A549 (cell line): ENCODE results near the gene MLLT1. TPM values are rescaled to one million over a fixed set of nuclear protein-coding genes. Genes with fewer than 3 reads are reported as not detected.
A peak's percentile ranks its signal among the peaks of the same experiment; 100 is the strongest.

ENCODE experiments used
- ATAC-seq, 2 experiments: fragments of 200-7000 bp in 1 of 2; fragments of >200 bp in 1 of 2; cut with Nextera tagmentation in 1 of 2; cut with Tn5 transposase in 1 of 2; 3 replicates each; pipeline versions ENCODE4 v1.8.0 to v1.9.1; 2018 to 2020; ENCODE audit warnings: mild to moderate bottlenecking in 1 of 2, moderate library complexity in 1 of 2
- CTCF ChIA-PET: fragments of 300-600 bp; sonication (Branson Sonifier 250); formaldehyde crosslinking; extraction: SDS; loops from one replicate; lab custom pipeline; 2021; ENCODE audit warnings: antibody characterized with exemption, inconsistent platforms; lab: Yijun Ruan, JAX
- POLR2A ChIA-PET: fragments of 350-600 bp; formaldehyde crosslinking; extraction: SDS; loops from one replicate; lab custom pipeline; 2021; ENCODE audit warnings: antibody characterized with exemption, inconsistent platforms; lab: Yijun Ruan, JAX
- DNase-seq, 2 experiments: peaks; one replicate each; pipeline versions ENCODE4 v3.0.0 to v3.0.0-alpha.2; 2011 to 2016; ENCODE audit warnings: low read depth in 1 of 2, low spot score in 1 of 2
- FAIRE-seq: peaks from 2 replicates; lab custom pipeline; 2011; peaks lifted over from hg19 to GRCh38; lab: Jason Lieb, UNC
- H3K27ac ChIP-seq, 2 experiments: fragments of >200 bp; sonication (Bioruptor Twin); formaldehyde crosslinking; 3 replicates each; pipeline ENCODE4 v1.5.1; 2016 to 2017
- H3K4me1 ChIP-seq: fragments of >200 bp; sonication (Bioruptor Twin); formaldehyde crosslinking; 3 replicates; pipeline ENCODE4 v1.6.1; 2016
- H3K4me2 ChIP-seq: fragments of >200 bp; sonication (Bioruptor Twin); formaldehyde crosslinking; 3 replicates; pipeline ENCODE4 v1.6.1; 2016
- H3K4me3 ChIP-seq: fragments of >200 bp; sonication (Bioruptor Twin); formaldehyde crosslinking; 3 replicates; pipeline ENCODE4 v1.5.1; 2016
- H3K9me3 ChIP-seq: fragments of >200 bp; sonication (Bioruptor Twin); formaldehyde crosslinking; 3 replicates; pipeline ENCODE4 v1.6.1; 2016
- CBX8 ChIP-seq: fragments of 200-600 bp; sonication (generic); IDR thresholded peaks from 2 replicates; pipeline ENCODE4 v1.6.1; 2016
- CHD2 ChIP-seq: fragments of 150-350 bp; IDR thresholded peaks from 2 replicates; pipeline ENCODE4 v1.6.1; 2014; ENCODE audit warnings: low read length; ENCODE audit not compliant: partially characterized antibody
- EHF ChIP-seq: fragments of 250-450 bp; sonication (Bioruptor Pico); IDR thresholded peaks from 2 replicates; pipeline ENCODE4 v1.5.0; 2020; ENCODE audit warnings: mild to moderate bottlenecking
- FOSB ChIP-seq: fragments of 250-450 bp; sonication (Bioruptor Pico); IDR thresholded peaks from 2 replicates; pipeline ENCODE4 v1.5.0; 2020; ENCODE audit warnings: mild to moderate bottlenecking, moderate library complexity
- FOXS1 ChIP-seq: fragments of 250-450 bp; sonication (Bioruptor Pico); IDR thresholded peaks from 2 replicates; pipeline ENCODE4 v1.5.0; 2020; ENCODE audit warnings: mild to moderate bottlenecking, moderate library complexity
- HOXA7 ChIP-seq: fragments of 250-450 bp; sonication (Bioruptor Pico); IDR thresholded peaks from 2 replicates; pipeline ENCODE4 v1.5.0; 2020; ENCODE audit warnings: mild to moderate bottlenecking, moderate library complexity
- HOXB13 ChIP-seq: fragments of 250-450 bp; sonication (Bioruptor Pico); IDR thresholded peaks from 2 replicates; pipeline ENCODE4 v1.5.0; 2020; ENCODE audit warnings: low read depth, mild to moderate bottlenecking, moderate library complexity
- HOXB5 ChIP-seq: fragments of 250-450 bp; sonication (Bioruptor Pico); IDR thresholded peaks from 2 replicates; pipeline ENCODE4 v1.5.0; 2020; ENCODE audit warnings: mild to moderate bottlenecking, moderate library complexity
- MAFK ChIP-seq: fragments of 450-650 bp; IDR thresholded peaks from 2 replicates; pipeline ENCODE4 v1.6.1; 2014; ENCODE audit not compliant: partially characterized antibody
- POLR2A ChIP-seq: IDR thresholded peaks from 2 replicates; pipeline ENCODE4 v1.6.1; 2012; ENCODE audit warnings: mild to moderate bottlenecking, low read length
- POLR2AphosphoS2 ChIP-seq: conservative IDR thresholded peaks from 2 replicates; pipeline ENCODE4 v1.6.1; 2012; ENCODE audit warnings: low read length, improper control_type of control experiment, inconsistent platforms
- RARB ChIP-seq: fragments of 250-450 bp; sonication (Bioruptor Pico); IDR thresholded peaks from 2 replicates; pipeline ENCODE4 v1.8.0; 2021; ENCODE audit warnings: mild to moderate bottlenecking, moderate library complexity
- RCOR1 ChIP-seq: fragments of 150-350 bp; IDR thresholded peaks from 2 replicates; pipeline ENCODE4 v1.6.1; 2014; ENCODE audit warnings: antibody characterized with exemption, low read length, low read depth
- RFX5 ChIP-seq: fragments of 450-650 bp; IDR thresholded peaks from 2 replicates; pipeline ENCODE4 v1.7.1; 2014; ENCODE audit warnings: antibody characterized with exemption, mild to moderate bottlenecking, moderate library complexity
- SREBF2 ChIP-seq: fragments of 450-650 bp; IDR thresholded peaks from 2 replicates; pipeline ENCODE4 v1.6.1; 2014; ENCODE audit warnings: mild to moderate bottlenecking, moderate library complexity
- TP53 ChIP-seq: fragments of 250-450 bp; sonication (Bioruptor Pico); IDR thresholded peaks from 2 replicates; pipeline ENCODE4 v1.5.0; 2021; ENCODE audit warnings: mild to moderate bottlenecking, moderate library complexity
- ZNF302 ChIP-seq: fragments of 250-450 bp; sonication (Bioruptor Pico); IDR thresholded peaks from 2 replicates; pipeline ENCODE4 v1.9.0; 2021; ENCODE audit warnings: inconsistent platforms, mild to moderate bottlenecking, moderate library complexity
- WGBS: methylation state at CpG from one replicate; pipeline ENCODE4 v1.1.6; 2017; ENCODE audit errors: missing lambda C conversion rate; 5-methylcytosine and 5-hydroxymethylcytosine counted together
- polyA plus RNA-seq, 4 experiments: library from polyadenylated mRNA; depleted of rRNA in 3 of 4; stranded (reverse); fragments of >200 nt; fragmentation: RNase III in 1 of 4; extraction: RNeasy Plus Mini Kit Qiagen cat#74134 plus additional on column Dnase treatment in 1 of 4; gene quantifications; 2 replicates in 3 of 4; 3 replicates in 1 of 4; pipeline ENCODE4 v1.2.3, GENCODE V29; 2011 to 2017
- TF ChIP-seq, protein P1 (sequence below): fragments of 250-450 bp; sonication (Bioruptor Pico); IDR thresholded peaks from 2 replicates; pipeline ENCODE4 v1.5.0; 2021; ENCODE audit warnings: mild to moderate bottlenecking, moderate library complexity, borderline replicate concordance
- TF ChIP-seq, protein P2 (sequence below): fragments of 200-600 bp; sonication (generic); IDR thresholded peaks from 2 replicates; pipeline ENCODE4 v1.6.1; 2016; ENCODE audit warnings: antibody characterized with exemption, mild to moderate bottlenecking, moderate library complexity
- TF ChIP-seq, protein P3 (sequence below): fragments of >200 bp; sonication (Bioruptor Twin); formaldehyde crosslinking; IDR thresholded peaks from 3 replicates; pipeline ENCODE4 v1.6.1; 2016
- TF ChIP-seq, protein P4 (sequence below): IDR thresholded peaks from 2 replicates; pipeline ENCODE4 v1.6.1; 2012; ENCODE audit warnings: low read depth, borderline replicate concordance
- TF ChIP-seq, protein P5 (sequence below): IDR thresholded peaks from 2 replicates; pipeline ENCODE4 v1.6.1; 2012
- TF ChIP-seq, protein P6 (sequence below): fragments of >200 bp; sonication (Bioruptor Twin); formaldehyde crosslinking; IDR thresholded peaks from 2 replicates; pipeline ENCODE4 v1.6.1; 2016

Gene MLLT1
- polyA plus RNA-seq, 2 of the 4 experiments (the other 2 are of a cell fraction): 7.4 to 17.5 TPM

DNA sequence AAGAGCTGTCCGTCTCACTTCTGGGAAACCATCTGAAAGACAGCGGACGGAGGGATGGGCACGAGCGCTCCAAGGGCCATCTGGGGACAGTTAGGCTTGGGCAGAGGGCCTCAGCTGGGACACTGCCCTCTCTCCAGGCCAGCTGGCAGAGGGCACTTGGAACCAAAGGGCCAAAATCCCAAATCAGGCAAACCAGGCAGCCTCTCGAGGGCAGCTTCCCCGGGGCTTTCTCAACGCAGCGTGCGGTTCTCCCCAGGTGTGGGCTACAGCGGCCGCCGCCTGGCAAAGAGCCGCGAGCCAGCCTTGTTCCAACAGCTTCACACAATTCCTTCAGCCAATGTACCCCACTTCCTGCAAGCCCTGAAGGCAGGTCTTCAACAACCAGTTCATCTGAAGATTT lies 5.0 kb downstream of the MLLT1 start:
- POLR2A ChIA-PET: no interaction called here
- peaks cover 18% of the 10 kb centered on the region; the same call in 1 of the 3 replicates for H3K4me1 ChIP-seq

DNA sequence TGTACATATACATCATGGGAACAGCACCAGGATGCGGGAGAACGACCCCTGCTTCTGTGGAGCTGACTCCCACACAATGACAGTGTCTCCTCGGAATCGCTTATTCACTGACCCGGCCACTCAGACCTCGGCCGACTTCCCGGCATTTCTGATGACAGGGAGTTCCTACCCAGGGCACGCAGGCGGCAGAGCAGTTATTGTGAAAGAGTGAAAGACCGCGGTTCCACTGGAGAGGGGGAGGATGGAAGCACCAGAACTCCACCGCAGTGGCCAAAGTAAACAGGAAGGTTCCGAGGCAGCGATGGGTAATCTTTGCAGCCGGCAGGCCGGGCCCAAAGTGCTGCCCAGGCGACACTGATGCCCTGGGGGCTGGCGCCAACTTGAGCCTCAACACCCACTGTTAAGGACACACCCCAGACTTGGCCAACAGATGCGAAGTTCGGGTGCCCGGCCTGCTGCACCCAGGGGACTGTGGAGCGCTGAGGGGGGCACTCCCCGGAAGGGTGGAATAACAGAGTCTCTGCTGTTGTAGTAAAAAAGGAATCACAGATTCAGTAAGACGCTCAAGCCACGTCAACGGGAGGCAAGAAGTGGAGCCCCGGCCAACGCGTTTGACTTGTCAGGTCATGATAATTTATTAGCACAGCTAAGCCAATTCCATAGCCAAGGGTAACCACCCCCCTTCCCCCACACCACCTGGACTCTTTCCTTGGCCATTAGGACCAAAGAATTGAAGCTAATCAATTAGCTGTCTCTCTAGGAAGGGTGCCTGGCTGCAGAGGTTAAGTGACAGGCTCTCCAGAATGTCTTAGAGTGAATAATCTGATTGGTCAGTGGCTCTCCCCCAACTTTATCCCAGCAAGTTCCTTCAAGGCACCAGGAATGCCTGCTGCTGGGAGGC lies 5.8 kb downstream of the MLLT1 start:
- WGBS: 66% methylated on average over 22 of the region's 30 CpGs
- peak overlapping the region; percentile 37; the same call in 2 of the 3 replicates for H3K4me2 ChIP-seq
- H3K27ac ChIP-seq: peak overlapping the region in 1 of 2 experiments; percentile 20; a peak in 2 of 6 replicates
- no peak for DNase-seq
- H3K4me3 ChIP-seq: no peak overlapping the region
- no peaks in the 10 kb centered on the region for H3K9me3 ChIP-seq
- TF ChIP-seq HOXA7 (CRISPR knock-in tag) (no peak), CHD2 (no peak), POLR2AphosphoS2 (no peak), CBX8 (no peak), HOXB5 (CRISPR knock-in tag) (no peak), ZNF302 (CRISPR knock-in tag) (no peak), EHF (CRISPR knock-in tag) (no peak)
- TF ChIP-seq, protein P1, sequence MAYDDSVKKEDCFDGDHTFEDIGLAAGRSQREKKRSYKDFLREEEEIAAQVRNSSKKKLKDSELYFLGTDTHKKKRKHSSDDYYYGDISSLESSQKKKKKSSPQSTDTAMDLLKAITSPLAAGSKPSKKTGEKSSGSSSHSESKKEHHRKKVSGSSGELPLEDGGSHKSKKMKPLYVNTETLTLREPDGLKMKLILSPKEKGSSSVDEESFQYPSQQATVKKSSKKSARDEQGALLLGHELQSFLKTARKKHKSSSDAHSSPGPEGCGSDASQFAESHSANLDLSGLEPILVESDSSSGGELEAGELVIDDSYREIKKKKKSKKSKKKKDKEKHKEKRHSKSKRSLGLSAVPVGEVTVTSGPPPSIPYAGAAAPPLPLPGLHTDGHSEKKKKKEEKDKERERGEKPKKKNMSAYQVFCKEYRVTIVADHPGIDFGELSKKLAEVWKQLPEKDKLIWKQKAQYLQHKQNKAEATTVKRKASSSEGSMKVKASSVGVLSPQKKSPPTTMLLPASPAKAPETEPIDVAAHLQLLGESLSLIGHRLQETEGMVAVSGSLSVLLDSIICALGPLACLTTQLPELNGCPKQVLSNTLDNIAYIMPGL: no peak
- TF ChIP-seq, protein P2, sequence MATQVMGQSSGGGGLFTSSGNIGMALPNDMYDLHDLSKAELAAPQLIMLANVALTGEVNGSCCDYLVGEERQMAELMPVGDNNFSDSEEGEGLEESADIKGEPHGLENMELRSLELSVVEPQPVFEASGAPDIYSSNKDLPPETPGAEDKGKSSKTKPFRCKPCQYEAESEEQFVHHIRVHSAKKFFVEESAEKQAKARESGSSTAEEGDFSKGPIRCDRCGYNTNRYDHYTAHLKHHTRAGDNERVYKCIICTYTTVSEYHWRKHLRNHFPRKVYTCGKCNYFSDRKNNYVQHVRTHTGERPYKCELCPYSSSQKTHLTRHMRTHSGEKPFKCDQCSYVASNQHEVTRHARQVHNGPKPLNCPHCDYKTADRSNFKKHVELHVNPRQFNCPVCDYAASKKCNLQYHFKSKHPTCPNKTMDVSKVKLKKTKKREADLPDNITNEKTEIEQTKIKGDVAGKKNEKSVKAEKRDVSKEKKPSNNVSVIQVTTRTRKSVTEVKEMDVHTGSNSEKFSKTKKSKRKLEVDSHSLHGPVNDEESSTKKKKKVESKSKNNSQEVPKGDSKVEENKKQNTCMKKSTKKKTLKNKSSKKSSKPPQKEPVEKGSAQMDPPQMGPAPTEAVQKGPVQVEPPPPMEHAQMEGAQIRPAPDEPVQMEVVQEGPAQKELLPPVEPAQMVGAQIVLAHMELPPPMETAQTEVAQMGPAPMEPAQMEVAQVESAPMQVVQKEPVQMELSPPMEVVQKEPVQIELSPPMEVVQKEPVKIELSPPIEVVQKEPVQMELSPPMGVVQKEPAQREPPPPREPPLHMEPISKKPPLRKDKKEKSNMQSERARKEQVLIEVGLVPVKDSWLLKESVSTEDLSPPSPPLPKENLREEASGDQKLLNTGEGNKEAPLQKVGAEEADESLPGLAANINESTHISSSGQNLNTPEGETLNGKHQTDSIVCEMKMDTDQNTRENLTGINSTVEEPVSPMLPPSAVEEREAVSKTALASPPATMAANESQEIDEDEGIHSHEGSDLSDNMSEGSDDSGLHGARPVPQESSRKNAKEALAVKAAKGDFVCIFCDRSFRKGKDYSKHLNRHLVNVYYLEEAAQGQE: no peak
- TF ChIP-seq, protein P3, sequence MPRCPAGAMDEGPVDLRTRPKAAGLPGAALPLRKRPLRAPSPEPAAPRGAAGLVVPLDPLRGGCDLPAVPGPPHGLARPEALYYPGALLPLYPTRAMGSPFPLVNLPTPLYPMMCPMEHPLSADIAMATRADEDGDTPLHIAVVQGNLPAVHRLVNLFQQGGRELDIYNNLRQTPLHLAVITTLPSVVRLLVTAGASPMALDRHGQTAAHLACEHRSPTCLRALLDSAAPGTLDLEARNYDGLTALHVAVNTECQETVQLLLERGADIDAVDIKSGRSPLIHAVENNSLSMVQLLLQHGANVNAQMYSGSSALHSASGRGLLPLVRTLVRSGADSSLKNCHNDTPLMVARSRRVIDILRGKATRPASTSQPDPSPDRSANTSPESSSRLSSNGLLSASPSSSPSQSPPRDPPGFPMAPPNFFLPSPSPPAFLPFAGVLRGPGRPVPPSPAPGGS: no peak
- TF ChIP-seq, all 56 proteins: peak for 0
- FAIRE-seq (no peak), ATAC-seq (peak; percentile 30 to 35; a peak in 2 of 6 replicates)
- peaks cover 18% of the 10 kb centered on the region; the same call in 1 of the 3 replicates for H3K4me1 ChIP-seq
- CTCF ChIA-PET: interaction anchor here (1.0 to 1.2 kb wide), 2 partner anchors 13 to 55 kb away, joined by 3 read pairs; no protein-coding TSS in a partner anchor
- POLR2A ChIA-PET: no interaction called here

More for the DNA sequence above, 5.0 kb downstream of the MLLT1 start:
- 95% methylated on average over 10 of the region's 15 CpGs for WGBS
- no peak overlapping the region for H3K4me2 ChIP-seq
- no peak for FAIRE-seq
- peak overlapping the region in 1 of 2 experiments; percentile 20; a peak in 1 of 6 replicates for H3K27ac ChIP-seq
- no peak for DNase-seq
- CTCF ChIA-PET: interaction anchor here (1.0 to 1.2 kb wide), 2 partner anchors 12 to 56 kb away, joined by 3 read pairs; no protein-coding TSS in a partner anchor
- ATAC-seq: no peak
- H3K4me3 ChIP-seq: no peak overlapping the region
- H3K9me3 ChIP-seq: no peaks in the 10 kb centered on the region
- TF ChIP-seq FOXS1 (CRISPR knock-in tag) (no peak), HOXB13 (CRISPR knock-in tag) (no peak), SREBF2 (no peak), RCOR1 (no peak), TP53 (CRISPR knock-in tag) (no peak), RFX5 (no peak), POLR2A (no peak), MAFK (no peak), RARB (no peak), POLR2AphosphoS2 (no peak), FOSB (CRISPR knock-in tag) (no peak)
- TF ChIP-seq, protein P4, sequence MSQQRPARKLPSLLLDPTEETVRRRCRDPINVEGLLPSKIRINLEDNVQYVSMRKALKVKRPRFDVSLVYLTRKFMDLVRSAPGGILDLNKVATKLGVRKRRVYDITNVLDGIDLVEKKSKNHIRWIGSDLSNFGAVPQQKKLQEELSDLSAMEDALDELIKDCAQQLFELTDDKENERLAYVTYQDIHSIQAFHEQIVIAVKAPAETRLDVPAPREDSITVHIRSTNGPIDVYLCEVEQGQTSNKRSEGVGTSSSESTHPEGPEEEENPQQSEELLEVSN: no peak
- TF ChIP-seq, protein P1: no peak
- TF ChIP-seq, protein P5, sequence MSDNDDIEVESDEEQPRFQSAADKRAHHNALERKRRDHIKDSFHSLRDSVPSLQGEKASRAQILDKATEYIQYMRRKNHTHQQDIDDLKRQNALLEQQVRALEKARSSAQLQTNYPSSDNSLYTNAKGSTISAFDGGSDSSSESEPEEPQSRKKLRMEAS: no peak
- TF ChIP-seq, protein P6, sequence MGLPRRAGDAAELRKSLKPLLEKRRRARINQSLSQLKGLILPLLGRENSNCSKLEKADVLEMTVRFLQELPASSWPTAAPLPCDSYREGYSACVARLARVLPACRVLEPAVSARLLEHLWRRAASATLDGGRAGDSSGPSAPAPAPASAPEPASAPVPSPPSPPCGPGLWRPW: no peak
